ENCODE results near the gene CCHCR1. TPM values are rescaled to one million over a fixed set of nuclear protein-coding genes. Genes with fewer than 3 reads are reported as not detected.

Gene CCHCR1
- total and polyA plus RNA-seq, 5 donors, result 9.6 to 16.7 (median 12.3) TPM

- 82% methylated on average over 18 of the region's 18 CpGs for WGBS
- peaks cover 6% of the 10 kb centered on the region for H3K4me1 ChIP-seq (ENCODE audit: control insufficient read depth, insufficient read depth, low read length)
- intact Hi-C loops (cut with DNase I), result loop anchor here in 1 of 4 donors (5.0 kb wide), 1 partner anchor 223 kb away; no protein-coding TSS in a partner anchor
- H3K4me3 ChIP-seq (ENCODE audit: low read length), result no peak overlapping the region
- H3K27ac ChIP-seq (ENCODE audit: low read length), result no peak overlapping the region
- no peak for ATAC-seq
- H3K27me3 ChIP-seq (ENCODE audit: control insufficient read depth, insufficient read depth), result no peaks in the 10 kb centered on the region
- H3K9me3 ChIP-seq (ENCODE audit: control insufficient read depth, low read length), result no peaks in the 10 kb centered on the region
- DNase-seq, result no peak
Observed at GRCh38 chr6:31144296-31144969, 13.2 kb downstream of the CCHCR1 start.

- Histone ChIP-seq H3K27me3 (ENCODE audit: control insufficient read depth, insufficient read depth) (no peaks in the 10 kb centered on the region), H3K27ac (ENCODE audit: low read length) (peak overlapping the region; percentile 65), H3K4me3 (ENCODE audit: low read length) (no peak overlapping the region), H3K9me3 (ENCODE audit: control insufficient read depth, low read length) (no peaks in the 10 kb centered on the region), H3K4me1 (ENCODE audit: control insufficient read depth, insufficient read depth, low read length) (peaks cover 8% of the 10 kb centered on the region)
- ATAC-seq (peak; percentile 78 to 93), DNase-seq (peak; percentile 83 to 89 (median 86))
- intact Hi-C loops (cut with DNase I), result loop anchor here in 1 of 4 donors (5.0 kb wide), 1 partner anchor 224 kb away; no protein-coding TSS in a partner anchor
- WGBS, result 36% methylated on average over 11 of the region's 11 CpGs
Observed at GRCh38 chr6:31143148-31143547, 14.5 kb downstream of the CCHCR1 start.

- DNase-seq, result peak in 1 of 3 donors; percentile 53
- intact Hi-C loops (cut with DNase I), result loop anchor here in 1 of 4 donors (5.0 kb wide), 1 partner anchor 225 kb away; no protein-coding TSS in a partner anchor
- 44% methylated on average over 2 of the region's 2 CpGs for WGBS
- no peak overlapping the region for H3K4me3 ChIP-seq (ENCODE audit: low read length)
- H3K27ac ChIP-seq (ENCODE audit: low read length), result peak overlapping the region; percentile 45
- peak; percentile 7 to 60 for ATAC-seq
- no peaks in the 10 kb centered on the region for H3K9me3 ChIP-seq (ENCODE audit: control insufficient read depth, low read length)
- no peaks in the 10 kb centered on the region for H3K27me3 ChIP-seq (ENCODE audit: control insufficient read depth, insufficient read depth)
- H3K4me1 ChIP-seq (ENCODE audit: control insufficient read depth, insufficient read depth, low read length), result peaks cover 8% of the 10 kb centered on the region
Observed at GRCh38 chr6:31142361-31142761, 15.2 kb downstream of the CCHCR1 start.

GRCh38 chr6:31140643-31141042 lies 17.0 kb downstream of the CCHCR1 start:
- H3K27ac ChIP-seq (ENCODE audit: low read length), result no peak overlapping the region
- ATAC-seq (no peak), DNase-seq (no peak)
- peaks cover 8% of the 10 kb centered on the region for H3K4me1 ChIP-seq (ENCODE audit: control insufficient read depth, insufficient read depth, low read length)
- H3K9me3 ChIP-seq (ENCODE audit: control insufficient read depth, low read length), result no peaks in the 10 kb centered on the region
- WGBS, result 83% methylated on average over 15 of the region's 15 CpGs
- H3K27me3 ChIP-seq (ENCODE audit: control insufficient read depth, insufficient read depth), result no peaks in the 10 kb centered on the region
- intact Hi-C loops (cut with DNase I), result loop anchor here in 1 of 4 donors (5.0 kb wide), 1 partner anchor 227 kb away; no protein-coding TSS in a partner anchor
- H3K4me3 ChIP-seq (ENCODE audit: low read length), result no peak overlapping the region

GRCh38 chr6:31139599-31139998 lies 18.0 kb downstream of the CCHCR1 start:
- Histone ChIP-seq H3K4me3 (ENCODE audit: low read length) (no peak overlapping the region), H3K27ac (ENCODE audit: low read length) (no peak overlapping the region), H3K4me1 (ENCODE audit: control insufficient read depth, insufficient read depth, low read length) (peaks cover 8% of the 10 kb centered on the region), H3K9me3 (ENCODE audit: control insufficient read depth, low read length) (no peaks in the 10 kb centered on the region), H3K27me3 (ENCODE audit: control insufficient read depth, insufficient read depth) (no peaks in the 10 kb centered on the region)
- intact Hi-C loops (cut with DNase I), result loop anchor here (2.0 to 10.0 kb wide), 5 partner anchors 51 to 235 kb away; no protein-coding TSS in a partner anchor
- DNase-seq (no peak), ATAC-seq (no peak)
- WGBS, result 9% methylated on average over 4 of the region's 4 CpGs

GRCh38 chr6:31138982-31139381 lies 18.6 kb downstream of the CCHCR1 start, which contains the start of gene PSORS1C2:
Gene PSORS1C2, minus strand, starts transcription at chr6:31139066. Its CDS starts 40 bp downstream, at chr6:31139026.
- H3K4me3 ChIP-seq (ENCODE audit: low read length), result no peak within 1 kb of the TSS
- no peaks in the 10 kb centered on the region for H3K27me3 ChIP-seq (ENCODE audit: control insufficient read depth, insufficient read depth)
- no peak for DNase-seq
- H3K27ac ChIP-seq (ENCODE audit: low read length), result no peak within 1 kb of the TSS
- H3K4me1 ChIP-seq (ENCODE audit: control insufficient read depth, insufficient read depth, low read length), result peaks cover 8% of the 10 kb centered on the region
- WGBS, result 78% methylated on average over 4 of the region's 4 CpGs
- no peak for ATAC-seq
- intact Hi-C loops (cut with DNase I), result loop anchor here (2.0 to 10.0 kb wide), 5 partner anchors 52 to 236 kb away; no protein-coding TSS in a partner anchor
- no peaks in the 10 kb centered on the region for H3K9me3 ChIP-seq (ENCODE audit: control insufficient read depth, low read length)

GRCh38 chr6:31135710-31136109 lies 21.9 kb downstream of the CCHCR1 start:
- WGBS, result 86% methylated on average over 10 of the region's 10 CpGs
- intact Hi-C loops (cut with DNase I), result loop anchor here in 3 of 4 donors (2.0 to 10.0 kb wide), 4 partner anchors 57 to 239 kb away; no protein-coding TSS in a partner anchor
- no peaks in the 10 kb centered on the region for H3K9me3 ChIP-seq (ENCODE audit: control insufficient read depth, low read length)
- ATAC-seq (no peak), DNase-seq (no peak)
- H3K4me3 ChIP-seq (ENCODE audit: low read length), result no peak overlapping the region
- H3K4me1 ChIP-seq (ENCODE audit: control insufficient read depth, insufficient read depth, low read length), result peaks cover 6% of the 10 kb centered on the region
- H3K27ac ChIP-seq (ENCODE audit: low read length), result no peak overlapping the region
- H3K27me3 ChIP-seq (ENCODE audit: control insufficient read depth, insufficient read depth), result no peaks in the 10 kb centered on the region

- peaks cover under 1% of the 10 kb centered on the region for H3K4me1 ChIP-seq (ENCODE audit: control insufficient read depth, insufficient read depth, low read length)
- intact Hi-C loops (cut with DNase I), result loop anchor here in 1 of 4 donors (10.0 kb wide), 1 partner anchor 242 kb away; no protein-coding TSS in a partner anchor
- DNase-seq (no peak), ATAC-seq (no peak)
- 67% methylated on average over 6 of the region's 6 CpGs for WGBS
- no peak overlapping the region for H3K27ac ChIP-seq (ENCODE audit: low read length)
- H3K27me3 ChIP-seq (ENCODE audit: control insufficient read depth, insufficient read depth), result no peaks in the 10 kb centered on the region
- H3K9me3 ChIP-seq (ENCODE audit: control insufficient read depth, low read length), result no peaks in the 10 kb centered on the region
- H3K4me3 ChIP-seq (ENCODE audit: low read length), result no peak overlapping the region
Observed at GRCh38 chr6:31132806-31133205, 24.8 kb downstream of the CCHCR1 start.

- intact Hi-C loops (cut with DNase I), result loop anchor here in 1 of 4 donors (10.0 kb wide), 1 partner anchor 243 kb away; no protein-coding TSS in a partner anchor
- Histone ChIP-seq H3K4me3 (ENCODE audit: low read length) (no peak overlapping the region), H3K9me3 (ENCODE audit: control insufficient read depth, low read length) (no peaks in the 10 kb centered on the region), H3K27ac (ENCODE audit: low read length) (no peak overlapping the region), H3K27me3 (ENCODE audit: control insufficient read depth, insufficient read depth) (no peaks in the 10 kb centered on the region), H3K4me1 (ENCODE audit: control insufficient read depth, insufficient read depth, low read length) (peaks cover 2% of the 10 kb centered on the region)
- ATAC-seq, result no peak
- WGBS, result 75% methylated on average over 3 of the region's 3 CpGs
- DNase-seq, result no peak
Observed at GRCh38 chr6:31131595-31131994, 26.0 kb downstream of the CCHCR1 start.

- Histone ChIP-seq H3K27ac (ENCODE audit: low read length) (no peak overlapping the region), H3K9me3 (ENCODE audit: control insufficient read depth, low read length) (no peaks in the 10 kb centered on the region), H3K27me3 (ENCODE audit: control insufficient read depth, insufficient read depth) (no peaks in the 10 kb centered on the region), H3K4me1 (ENCODE audit: control insufficient read depth, insufficient read depth, low read length) (peaks cover 8% of the 10 kb centered on the region), H3K4me3 (ENCODE audit: low read length) (no peak overlapping the region)
- ATAC-seq, result no peak
- 93% methylated on average over 3 of the region's 3 CpGs for WGBS
- intact Hi-C loops (cut with DNase I), result loop anchor here in 1 of 4 donors (10.0 kb wide), 1 partner anchor 244 kb away; no protein-coding TSS in a partner anchor
- no peak for DNase-seq
Observed at GRCh38 chr6:31130751-31131150, 26.9 kb downstream of the CCHCR1 start.

- peaks cover 12% of the 10 kb centered on the region for H3K4me1 ChIP-seq (ENCODE audit: control insufficient read depth, insufficient read depth, low read length)
- H3K9me3 ChIP-seq (ENCODE audit: control insufficient read depth, low read length), result no peaks in the 10 kb centered on the region
- no peak overlapping the region for H3K4me3 ChIP-seq (ENCODE audit: low read length)
- intact Hi-C loops (cut with DNase I), result loop anchor here in 1 of 4 donors (5.0 kb wide), 1 partner anchor 233 kb away; no protein-coding TSS in a partner anchor
- ATAC-seq, result no peak
- no peaks in the 10 kb centered on the region for H3K27me3 ChIP-seq (ENCODE audit: control insufficient read depth, insufficient read depth)
- DNase-seq, result no peak
- H3K27ac ChIP-seq (ENCODE audit: low read length), result no peak overlapping the region
- 59% methylated on average over 4 of the region's 4 CpGs for WGBS
Observed at GRCh38 chr6:31129130-31129529, 28.5 kb downstream of the CCHCR1 start.

Data from right cardiac atrium (tissue), 5 donors.